ENCODE measurements around the gene NOD1. TPM values are rescaled to one million over a fixed set of nuclear protein-coding genes. Genes with fewer than 3 reads are reported as not detected.

Gene NOD1
- total RNA-seq, 4 donors from 2014 or later, result 9.2 to 22.1 (median 12.7) TPM

DNA sequence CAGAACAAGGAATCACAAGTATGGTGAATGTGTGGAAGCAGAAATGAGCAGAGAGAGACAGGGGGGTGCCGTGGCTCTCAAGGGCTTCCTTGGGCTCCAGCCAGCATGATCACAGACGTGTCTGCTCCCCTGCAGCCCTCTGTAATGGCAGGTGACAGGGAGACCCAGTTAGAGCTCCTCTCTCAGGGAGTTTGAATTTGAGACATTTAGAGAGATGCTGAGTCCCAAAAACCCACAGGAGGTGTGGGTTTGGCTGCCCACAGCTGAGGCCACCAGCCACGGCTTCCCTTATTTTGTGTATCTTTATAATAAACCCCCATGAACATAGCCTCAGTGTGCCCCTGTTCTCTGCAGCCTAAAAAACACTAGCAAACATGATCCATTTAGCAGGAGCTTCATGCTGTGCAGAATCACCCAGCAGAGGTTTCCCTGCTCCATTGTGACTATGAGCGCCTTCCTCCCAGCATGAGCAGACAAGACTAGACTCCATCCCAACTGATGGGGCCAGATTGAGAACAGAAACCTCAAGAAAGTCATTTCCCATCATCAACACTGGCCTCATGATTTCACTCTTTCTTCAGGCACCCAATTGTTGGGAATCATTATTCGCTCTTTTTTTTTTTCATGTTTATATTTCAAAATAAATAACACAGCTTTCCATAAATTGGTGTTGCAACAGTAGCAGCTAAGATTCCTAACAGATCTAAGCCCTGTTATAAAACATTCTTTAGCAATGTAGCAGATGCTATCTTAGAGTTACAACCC, 13.4 kb downstream of the NOD1 start:
- Histone ChIP-seq H3K4me1 (peaks cover 12 to 27% of the 10 kb centered on the region in 2 donors), H3K4me3 (no peak overlapping the region), H3K9me3 (no peaks in the 10 kb centered on the region), H3K27ac (peak overlapping the region; percentile 55 to 72), H3K27me3 (no peaks in the 10 kb centered on the region), H3K36me3 (no peaks in the 10 kb centered on the region)
- TF ChIP-seq POLR2A (IDR thresholded peaks at IDR 0.05), result no peak
- TF ChIP-seq, protein P1, sequence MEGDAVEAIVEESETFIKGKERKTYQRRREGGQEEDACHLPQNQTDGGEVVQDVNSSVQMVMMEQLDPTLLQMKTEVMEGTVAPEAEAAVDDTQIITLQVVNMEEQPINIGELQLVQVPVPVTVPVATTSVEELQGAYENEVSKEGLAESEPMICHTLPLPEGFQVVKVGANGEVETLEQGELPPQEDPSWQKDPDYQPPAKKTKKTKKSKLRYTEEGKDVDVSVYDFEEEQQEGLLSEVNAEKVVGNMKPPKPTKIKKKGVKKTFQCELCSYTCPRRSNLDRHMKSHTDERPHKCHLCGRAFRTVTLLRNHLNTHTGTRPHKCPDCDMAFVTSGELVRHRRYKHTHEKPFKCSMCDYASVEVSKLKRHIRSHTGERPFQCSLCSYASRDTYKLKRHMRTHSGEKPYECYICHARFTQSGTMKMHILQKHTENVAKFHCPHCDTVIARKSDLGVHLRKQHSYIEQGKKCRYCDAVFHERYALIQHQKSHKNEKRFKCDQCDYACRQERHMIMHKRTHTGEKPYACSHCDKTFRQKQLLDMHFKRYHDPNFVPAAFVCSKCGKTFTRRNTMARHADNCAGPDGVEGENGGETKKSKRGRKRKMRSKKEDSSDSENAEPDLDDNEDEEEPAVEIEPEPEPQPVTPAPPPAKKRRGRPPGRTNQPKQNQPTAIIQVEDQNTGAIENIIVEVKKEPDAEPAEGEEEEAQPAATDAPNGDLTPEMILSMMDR (IDR thresholded peaks at IDR 0.05), result no peak
- intact Hi-C loops (cut with DNase I; ENCODE audit: low total_unique reads), result no loop called here
- peak in 1 of 2 donors; percentile 15 for DNase-seq

DNA sequence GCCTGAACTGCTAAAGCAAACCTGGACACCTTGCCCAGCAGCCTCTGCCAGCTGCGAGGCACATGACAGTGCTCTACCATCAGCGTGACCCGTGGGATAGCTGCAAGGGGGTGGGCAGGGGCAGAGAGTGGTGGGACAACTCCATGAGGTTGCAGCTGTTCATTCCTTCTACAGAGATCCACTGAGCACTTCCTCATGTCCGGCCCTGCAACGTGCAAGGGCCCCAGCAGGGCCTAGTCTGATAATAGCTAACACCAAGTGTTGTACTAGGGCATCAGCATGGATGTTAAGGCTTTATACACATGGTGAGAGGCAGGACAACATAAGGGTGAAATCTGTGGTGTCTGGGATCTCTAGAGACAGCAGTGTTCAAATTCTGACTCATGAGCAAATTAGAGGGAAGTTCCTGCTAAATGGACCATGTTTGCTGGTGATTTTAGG, 14.3 kb downstream of the NOD1 start:
- no peaks in the 10 kb centered on the region for H3K27me3 ChIP-seq
- no peak overlapping the region for H3K4me3 ChIP-seq
- intact Hi-C loops (cut with DNase I; ENCODE audit: low total_unique reads), result no loop called here
- no peaks in the 10 kb centered on the region for H3K36me3 ChIP-seq
- H3K27ac ChIP-seq, result peak overlapping the region; percentile 55 to 72
- no peaks in the 10 kb centered on the region for H3K9me3 ChIP-seq
- peaks cover 8 to 25% of the 10 kb centered on the region in 2 donors for H3K4me1 ChIP-seq
- peak in 1 of 2 donors; percentile 14 for DNase-seq
- no peak for TF ChIP-seq POLR2A (IDR thresholded peaks at IDR 0.05)
- TF ChIP-seq, protein P1 (IDR thresholded peaks at IDR 0.05), result no peak

DNA sequence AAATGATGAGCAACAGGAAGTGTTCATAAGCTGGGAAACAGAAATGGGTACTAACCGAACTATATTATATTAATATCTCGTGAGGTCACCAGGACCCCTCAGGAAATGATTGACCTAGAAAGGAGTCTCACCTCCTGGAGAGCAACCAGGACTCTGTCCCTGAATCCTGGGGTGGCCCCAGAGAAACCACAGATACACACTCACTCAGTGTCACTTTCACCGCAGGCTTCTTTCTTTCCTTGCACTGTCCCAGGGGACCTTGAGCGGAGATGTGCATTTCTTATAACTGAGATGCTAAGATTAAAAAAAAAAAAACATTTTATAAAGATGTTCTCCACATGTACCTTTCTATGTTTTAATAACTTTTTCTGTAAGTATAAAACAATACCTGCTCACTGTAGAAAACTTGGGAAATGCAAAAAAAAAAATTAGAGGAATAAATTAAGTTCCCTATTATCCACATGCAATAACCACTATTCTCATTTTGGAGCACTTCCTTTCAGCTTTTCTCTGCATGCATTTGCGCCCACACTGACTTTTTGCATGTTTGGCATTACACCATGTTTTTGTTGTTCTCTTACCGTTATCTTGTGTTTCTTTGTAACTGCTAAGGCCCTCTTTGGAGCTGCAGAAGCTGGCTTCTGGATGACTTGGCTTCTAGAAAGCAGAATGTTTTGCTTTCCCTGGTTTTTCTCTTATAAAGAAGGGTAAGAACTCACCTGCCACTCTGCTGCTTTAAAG, 15.0 kb downstream of the NOD1 start:
- no peaks in the 10 kb centered on the region for H3K9me3 ChIP-seq
- H3K27ac ChIP-seq, result peak overlapping the region; percentile 47 to 55
- peak in 1 of 2 donors; percentile 9 for DNase-seq
- H3K4me3 ChIP-seq, result no peak overlapping the region
- no peaks in the 10 kb centered on the region for H3K27me3 ChIP-seq
- no peaks in the 10 kb centered on the region for H3K36me3 ChIP-seq
- TF ChIP-seq, protein P1 (IDR thresholded peaks at IDR 0.05), result no peak
- TF ChIP-seq POLR2A (IDR thresholded peaks at IDR 0.05), result no peak
- H3K4me1 ChIP-seq, result peaks cover 5 to 24% of the 10 kb centered on the region in 2 donors
- intact Hi-C loops (cut with DNase I; ENCODE audit: low total_unique reads), result no loop called here

DNA sequence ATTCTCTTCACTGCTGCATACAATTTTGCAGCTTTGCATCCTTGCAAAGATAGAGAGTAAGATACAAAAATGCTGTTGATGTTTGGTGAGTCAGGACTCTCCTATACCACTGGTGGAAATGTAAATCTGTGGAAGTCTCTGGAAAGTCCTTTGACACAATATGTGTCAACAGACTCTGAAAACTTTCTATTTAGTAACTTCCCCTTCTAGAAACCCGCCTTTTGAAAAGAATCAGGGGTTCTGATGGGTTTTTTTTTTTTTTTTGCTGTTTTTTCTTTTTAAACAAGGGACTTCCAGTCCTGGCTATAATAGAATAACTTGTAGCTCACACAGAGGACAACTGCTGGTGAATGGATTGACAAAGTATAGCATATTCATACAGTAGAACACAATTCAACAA, 16.4 kb downstream of the NOD1 start:
- TF ChIP-seq, protein P1 (IDR thresholded peaks at IDR 0.05), result no peak
- TF ChIP-seq POLR2A (IDR thresholded peaks at IDR 0.05), result no peak
- Histone ChIP-seq H3K27ac (no peak overlapping the region), H3K4me3 (no peak overlapping the region), H3K36me3 (no peaks in the 10 kb centered on the region), H3K4me1 (peaks cover 5 to 19% of the 10 kb centered on the region in 2 donors), H3K9me3 (no peaks in the 10 kb centered on the region), H3K27me3 (no peaks in the 10 kb centered on the region)
- intact Hi-C loops (cut with DNase I; ENCODE audit: low total_unique reads), result no loop called here
- DNase-seq, result no peak

DNA sequence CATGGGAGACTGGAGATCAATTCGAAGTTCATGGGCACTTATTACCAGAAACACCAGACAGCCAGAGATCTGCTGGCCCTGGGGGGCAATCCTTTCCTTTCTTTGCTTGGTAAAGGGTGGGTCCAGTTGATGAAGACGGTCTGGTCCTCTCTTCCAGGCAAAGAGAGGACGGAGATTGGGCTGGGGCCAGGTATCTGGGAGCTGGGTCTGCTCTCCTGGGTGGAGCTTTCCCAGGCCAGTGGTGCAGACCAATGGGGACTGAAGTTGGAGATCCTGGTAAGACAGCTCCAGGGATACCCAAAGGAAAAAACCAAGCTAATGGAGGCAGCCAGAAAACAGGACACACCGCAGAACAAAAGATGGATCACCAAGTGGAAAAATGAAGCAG, 18.3 kb downstream of the NOD1 start:
- Histone ChIP-seq H3K36me3 (no peaks in the 10 kb centered on the region), H3K4me1 (peaks cover 5 to 14% of the 10 kb centered on the region in 2 donors), H3K27me3 (no peaks in the 10 kb centered on the region), H3K4me3 (no peak overlapping the region), H3K27ac (peak overlapping the region; percentile 76 to 77), H3K9me3 (no peaks in the 10 kb centered on the region)
- TF ChIP-seq POLR2A (IDR thresholded peaks at IDR 0.05), result no peak
- TF ChIP-seq, protein P1 (IDR thresholded peaks at IDR 0.05), result no peak
- DNase-seq, result peak; percentile 51 to 53
- intact Hi-C loops (cut with DNase I; ENCODE audit: low total_unique reads), result no loop called here
